Measurements from ENCODE around the gene PLCL1.

Gene PLCL1

DNA sequence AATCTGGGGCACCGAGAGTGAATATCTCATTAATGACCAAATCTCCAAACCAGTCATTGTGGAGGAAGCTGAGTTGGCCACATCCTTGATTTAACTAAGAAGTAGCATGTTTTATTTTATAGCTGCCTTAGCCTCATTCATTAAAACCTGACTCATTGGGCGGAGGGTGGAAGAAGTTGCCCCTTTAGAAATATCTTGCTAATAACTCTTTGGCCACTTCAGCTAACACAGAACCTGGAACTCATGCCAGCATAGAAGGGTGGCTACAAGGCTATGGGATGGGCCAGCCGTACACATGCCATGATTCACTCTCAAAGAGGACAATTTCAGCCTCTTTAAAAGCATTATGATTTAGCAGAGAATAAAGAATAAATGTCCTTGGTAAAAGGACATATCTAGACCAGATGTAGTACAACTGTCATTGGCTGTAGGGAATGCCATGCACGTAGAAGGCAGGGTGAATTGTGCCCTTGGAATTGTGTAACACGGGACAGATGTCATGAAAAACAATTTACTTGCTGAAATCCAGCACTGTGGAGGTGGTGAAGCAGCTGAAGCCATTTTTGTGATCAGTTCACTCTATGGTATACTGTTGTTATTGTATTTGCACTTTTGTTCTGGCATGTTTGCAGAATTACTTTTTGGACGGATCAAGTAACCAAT lies 330.0 kb downstream of the PLCL1 start:
- no peak for DNase-seq

DNA sequence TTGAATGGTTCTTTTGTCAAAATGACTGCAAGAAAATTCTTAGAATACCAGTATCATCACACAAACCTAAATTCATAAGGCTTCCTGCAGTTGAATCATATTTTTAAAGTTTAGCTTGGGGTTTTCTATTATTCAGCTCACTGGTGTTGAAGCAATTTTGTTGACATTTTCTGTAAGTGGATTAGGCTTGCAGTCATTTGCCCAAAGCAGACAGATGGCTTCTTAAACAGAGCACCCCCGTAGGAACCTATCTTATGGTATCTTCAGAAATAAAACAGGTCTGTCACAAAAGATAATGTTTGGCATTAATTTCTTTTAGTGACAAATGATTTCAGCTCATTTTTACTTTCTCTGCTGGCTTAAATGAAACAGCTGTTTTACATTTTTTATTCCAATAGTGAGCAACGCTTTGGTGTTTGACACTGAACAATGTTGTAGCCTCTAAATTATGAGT lies 331.1 kb downstream of the PLCL1 start:
- no peak for DNase-seq

GRCh38 chr2:198136142-198136541 lies 331.7 kb downstream of the PLCL1 start:
- DNase-seq: no peak

DNA sequence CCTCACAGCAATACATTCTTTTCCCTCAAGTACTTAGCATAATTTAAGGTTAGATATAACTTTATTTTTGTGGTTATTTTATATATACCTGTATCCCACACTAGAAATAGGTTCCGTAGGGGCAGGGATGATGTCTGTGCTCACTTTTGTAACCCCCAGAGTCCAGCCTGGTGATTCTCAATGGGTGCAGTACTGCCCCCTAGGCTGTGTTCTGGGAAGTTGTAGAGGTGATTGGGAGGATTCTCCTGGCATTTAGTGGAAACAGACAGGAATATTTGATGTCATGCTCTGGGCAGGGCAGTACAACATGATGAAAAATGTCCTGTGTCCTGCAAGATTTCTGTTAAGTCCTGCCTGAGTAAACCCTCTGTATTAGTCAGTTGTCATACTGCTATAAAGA lies 333.3 kb downstream of the PLCL1 start:
- no peak for DNase-seq

DNA sequence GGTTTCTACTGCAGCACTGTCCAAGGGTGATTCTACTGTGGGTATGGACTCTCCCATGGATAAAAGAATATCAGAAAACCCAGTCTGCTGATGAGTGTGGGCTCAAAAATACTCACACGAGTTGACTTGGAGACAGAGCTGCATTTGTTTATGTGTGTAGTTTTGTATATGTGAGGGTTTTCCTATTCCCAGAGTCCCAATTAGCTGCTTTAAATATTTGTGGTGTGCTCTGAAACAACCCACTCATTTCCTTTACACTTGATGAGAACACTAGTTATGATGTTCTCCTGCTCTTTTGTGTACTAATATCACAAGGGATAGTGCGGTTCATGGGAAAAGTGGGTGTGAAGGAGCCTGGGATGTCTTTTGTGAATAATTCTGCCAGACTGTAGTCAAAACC lies 337.3 kb downstream of the PLCL1 start:
- no peak for DNase-seq

DNA sequence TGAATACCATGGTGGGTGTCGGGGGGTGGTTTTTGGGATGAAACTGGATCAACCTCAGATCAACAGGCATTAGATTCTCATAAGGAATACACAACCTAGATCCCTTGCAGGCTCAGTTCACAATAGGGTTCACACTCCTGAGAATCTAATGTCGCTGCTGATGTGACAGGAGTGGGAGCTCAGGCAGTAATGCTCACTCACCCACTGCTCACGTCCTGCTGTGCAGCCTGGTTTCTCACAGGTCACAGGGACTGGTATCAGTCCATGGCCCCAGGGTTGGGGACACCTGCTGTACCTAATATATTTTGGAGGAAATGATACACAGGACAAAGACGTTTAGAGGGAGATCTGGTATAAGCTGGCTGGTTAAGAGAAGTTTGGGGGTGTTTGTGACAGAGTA lies 338.8 kb downstream of the PLCL1 start:
- no peak for DNase-seq

DNA sequence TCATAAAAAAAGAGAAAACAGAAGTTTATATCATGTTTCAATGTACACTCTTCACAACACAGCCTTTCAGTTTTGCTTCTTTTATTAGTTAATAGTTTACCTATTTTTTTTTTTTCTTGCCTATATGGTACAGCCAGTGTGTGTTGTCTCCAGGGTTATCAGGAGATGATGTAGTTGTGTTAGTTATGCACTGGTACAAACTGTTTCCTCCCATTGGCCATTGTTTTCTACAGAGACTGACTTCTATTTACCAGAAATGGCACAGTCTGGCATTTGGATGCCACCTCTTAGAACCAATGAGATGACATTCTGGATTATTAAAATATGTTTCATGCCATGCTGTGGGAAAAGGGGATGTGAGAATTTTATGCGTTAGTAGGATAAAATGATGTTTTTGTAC lies 339.4 kb downstream of the PLCL1 start:
- DNase-seq: no peak

GRCh38 chr2:198144660-198145059 lies 340.3 kb downstream of the PLCL1 start:
- DNase-seq: no peak

- no peak for DNase-seq
Observed at GRCh38 chr2:198146346-198146940, 342.1 kb downstream of the PLCL1 start.

- DNase-seq: no peak
Observed at GRCh38 chr2:198157314-198157713, 352.9 kb downstream of the PLCL1 start.

DNA sequence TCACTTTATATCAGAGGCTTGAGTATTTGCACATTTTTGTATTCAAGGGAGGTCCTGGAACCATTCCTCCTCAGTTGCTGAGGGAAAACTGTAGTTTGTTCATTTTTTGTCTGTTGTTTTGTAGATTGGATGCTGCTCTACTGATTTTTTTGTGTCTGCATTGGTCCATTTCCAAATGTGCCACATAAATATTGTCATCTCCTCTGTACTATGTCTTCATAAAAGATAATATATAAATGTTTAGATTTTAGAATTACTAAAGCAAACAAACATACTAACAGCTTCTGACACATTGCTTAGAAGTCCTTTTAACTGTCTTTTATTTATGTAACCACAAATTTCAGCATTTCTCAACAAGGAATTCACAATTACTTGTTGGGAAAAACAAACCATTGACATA lies 356.8 kb downstream of the PLCL1 start:
- DNase-seq: no peak

- DNase-seq: no peak
Observed at GRCh38 chr2:198162276-198162675, 357.9 kb downstream of the PLCL1 start.

- no peak for DNase-seq
Observed at GRCh38 chr2:198164843-198165242, 360.4 kb downstream of the PLCL1 start.

- DNase-seq: no peak
Observed at GRCh38 chr2:198165289-198165688, 360.9 kb downstream of the PLCL1 start.

- DNase-seq: no peak
Observed at GRCh38 chr2:198167346-198167745, 363.0 kb downstream of the PLCL1 start.

- no peak for DNase-seq
Observed at GRCh38 chr2:198168651-198169050, 364.3 kb downstream of the PLCL1 start.

DNA sequence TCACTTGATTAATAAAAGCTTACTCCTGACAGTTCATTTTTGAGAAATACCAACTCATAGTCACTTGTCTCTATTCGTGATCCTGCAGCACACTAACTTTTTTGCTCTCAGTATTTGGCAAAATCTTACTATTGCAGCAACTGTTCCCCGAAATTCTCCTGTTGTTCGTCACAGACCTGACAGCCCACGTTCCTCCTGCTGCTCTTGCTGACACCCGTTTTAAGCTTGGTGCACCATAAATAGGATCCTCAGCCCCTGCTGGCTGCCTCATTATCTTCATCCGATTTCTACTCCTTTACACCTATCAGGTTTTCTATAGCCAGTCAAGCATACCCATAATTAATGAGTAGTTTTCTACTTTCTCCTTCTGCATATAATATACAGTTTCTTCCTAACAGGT lies 368.8 kb downstream of the PLCL1 start:
- DNase-seq: no peak

DNA sequence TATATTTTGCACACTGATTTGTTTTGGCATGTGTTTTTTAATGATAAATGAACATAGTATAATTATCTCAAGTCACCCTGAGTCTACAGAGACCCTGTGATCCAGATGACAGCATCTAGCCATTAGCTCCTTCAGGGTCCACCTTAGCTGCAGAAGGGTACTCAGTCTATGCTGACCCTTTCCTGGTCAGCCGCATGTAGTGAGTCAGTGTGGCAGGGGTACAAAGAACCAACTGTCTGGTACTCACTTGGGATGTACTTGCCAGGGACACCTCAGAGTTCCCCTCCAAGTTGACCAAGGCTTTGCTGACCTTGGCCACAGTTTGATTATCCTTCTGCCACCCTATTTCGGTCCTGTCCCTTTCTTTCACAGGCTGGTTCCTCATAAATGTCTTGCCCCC lies 369.5 kb downstream of the PLCL1 start:
- no peak for DNase-seq

GRCh38 chr2:198175271-198175670 lies 370.9 kb downstream of the PLCL1 start:
- DNase-seq: no peak

DNA sequence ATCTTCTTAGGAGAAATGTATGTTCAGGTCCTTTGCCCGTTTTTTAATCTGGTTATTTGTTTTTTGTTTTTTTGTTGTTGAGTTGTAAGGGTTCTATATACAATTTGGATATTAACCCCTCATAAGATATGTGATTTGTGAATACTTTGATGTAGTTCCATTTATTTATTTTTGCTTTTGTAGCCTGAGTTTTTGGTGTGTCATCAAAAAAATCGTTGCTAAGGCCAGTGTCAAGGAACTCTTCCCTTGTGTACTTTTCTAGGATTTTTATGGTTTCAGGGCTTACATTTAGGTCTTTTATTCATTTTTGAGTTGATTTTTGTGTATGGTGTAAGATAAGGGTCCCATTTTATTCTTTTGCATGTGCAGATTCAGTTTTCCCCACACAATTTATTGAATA lies 372.6 kb downstream of the PLCL1 start:
- DNase-seq: no peak

DNA sequence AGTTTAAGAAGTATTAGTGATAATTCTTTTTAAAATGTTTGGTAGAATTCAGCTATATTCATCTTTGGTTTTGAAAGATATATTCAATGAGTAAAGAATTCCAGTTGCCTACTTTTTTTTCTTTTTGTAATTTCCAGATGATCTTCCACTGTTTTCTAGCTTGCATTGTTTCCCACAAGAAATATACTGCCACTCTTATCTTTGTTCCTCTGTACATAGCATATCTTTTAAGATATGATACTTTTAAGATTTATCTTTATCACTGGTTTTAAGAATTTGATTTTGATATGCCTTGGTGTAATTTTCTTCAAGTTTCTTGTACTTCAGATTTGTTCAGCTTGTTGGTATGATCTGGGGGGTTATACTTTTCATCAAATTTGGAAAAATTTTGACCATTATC lies 374.4 kb downstream of the PLCL1 start:
- DNase-seq: no peak

- no peak for DNase-seq
Observed at GRCh38 chr2:198186257-198186656, 381.9 kb downstream of the PLCL1 start.

DNA sequence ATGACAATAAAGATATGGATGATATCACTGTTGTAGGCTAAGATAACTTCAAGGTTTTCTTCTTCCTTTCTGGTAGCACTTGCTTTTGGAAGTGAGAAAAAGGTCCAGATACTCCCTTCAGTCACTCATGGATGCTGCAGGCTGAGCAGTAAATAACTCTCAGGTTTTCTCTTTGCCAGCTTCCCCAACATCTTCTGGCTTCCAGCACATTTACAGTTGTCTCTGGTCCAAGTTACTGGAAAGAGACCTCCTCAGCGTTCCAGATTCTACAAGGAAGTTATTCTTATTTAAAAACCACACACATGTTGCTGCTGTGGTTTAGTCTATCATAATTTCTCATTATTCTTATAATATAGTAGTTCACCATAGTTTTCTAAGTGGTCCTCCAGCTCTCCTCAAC lies 383.4 kb downstream of the PLCL1 start:
- no peak for DNase-seq

DNA sequence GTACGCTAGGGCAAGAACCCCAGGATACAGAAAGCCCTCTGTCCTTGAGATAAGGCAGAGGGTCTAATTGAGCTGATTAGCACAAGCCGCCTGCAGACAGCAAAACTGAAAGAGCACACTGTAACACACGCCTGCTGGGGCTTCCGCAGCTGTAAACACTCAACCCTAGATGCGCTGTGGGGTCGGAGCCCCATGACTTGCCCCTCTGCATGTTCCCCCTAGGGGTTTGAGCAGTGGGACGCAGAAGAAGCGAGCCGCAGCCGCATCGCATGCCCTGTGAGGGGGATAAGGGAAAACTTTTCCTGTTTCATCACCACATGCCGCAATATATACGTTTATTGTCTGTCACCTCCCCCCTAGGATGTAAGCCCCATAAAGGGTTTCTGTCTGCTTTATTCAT lies 384.6 kb downstream of the PLCL1 start:
- DNase-seq: no peak

DNA sequence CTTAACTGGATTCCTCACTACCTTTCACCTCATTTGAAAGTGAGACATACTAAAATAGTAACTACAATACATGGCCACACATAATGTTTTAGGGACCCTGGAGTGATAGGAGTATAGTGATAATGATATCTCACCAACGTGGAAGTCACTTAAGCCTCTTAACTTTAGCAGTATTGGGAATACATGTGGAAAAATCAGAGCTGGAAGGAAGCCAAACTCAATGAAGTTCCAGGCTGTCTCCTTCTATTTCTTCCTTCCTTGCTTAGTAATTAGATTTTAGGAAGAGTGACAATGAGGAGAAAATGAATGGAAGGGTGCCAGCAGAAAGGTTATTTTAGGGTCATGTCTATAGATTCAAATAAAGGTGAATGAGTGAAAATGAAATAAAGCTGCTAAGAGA lies 387.3 kb downstream of the PLCL1 start:
- DNase-seq: no peak

Data from stimulated activated naive CD4-positive, alpha-beta T cell (primary cell).